Measurements from ENCODE around the gene LIPE.

- TF ChIP-seq EP300 (IDR thresholded peaks at IDR 0.05) (no peak), CTCF (IDR thresholded peaks at IDR 0.05) (no peak), POLR2A (IDR thresholded peaks at IDR 0.05; ENCODE audit: low read depth) (no peak)
Measured at GRCh38 chr19:42445948-42446347, 18.8 kb upstream of the LIPE start.
